GM12878 (cell line): ENCODE measurements around the gene ANKRD65. TPM values are rescaled to one million over a fixed set of nuclear protein-coding genes. Genes with fewer than 3 reads are reported as not detected.
A peak's percentile ranks its signal among the peaks of the same experiment; 100 is the strongest.

ENCODE experiments used
- BCL3 ChIP-seq: IDR thresholded peaks from 2 replicates; pipeline ENCODE4 v1.6.1; 2011; ENCODE audit warnings: borderline replicate concordance, low read depth, mild to moderate bottlenecking, moderate library complexity, low read length; ENCODE audit not compliant: insufficient read depth, poor library complexity, severe bottlenecking
- CBX3 ChIP-seq: fragments of 200-600 bp; sonication (generic); IDR thresholded peaks from 2 replicates; pipeline ENCODE4 v1.6.1; 2016; ENCODE audit warnings: low read depth, borderline replicate concordance
- CBX5 ChIP-seq: sonication (generic); IDR thresholded peaks from 2 replicates; pipeline ENCODE4 v1.6.1; 2016; ENCODE audit warnings: low read depth, moderate library complexity, mild to moderate bottlenecking, inconsistent platforms
- CHD2 ChIP-seq: IDR thresholded peaks from 2 replicates; pipeline ENCODE4 v1.6.1; 2011; ENCODE audit warnings: low read depth, low read length, improper control_type of control experiment, borderline replicate concordance
- EED ChIP-seq: sonication (generic); IDR thresholded peaks from 2 replicates; pipeline ENCODE4 v1.6.1; 2016; ENCODE audit warnings: antibody characterized with exemption, low read depth
- EGR1 ChIP-seq, 2 experiments: IDR thresholded peaks; 1 replicate in 1 of 2; 2 replicates in 1 of 2; pipeline ENCODE4 v1.6.1; 2011 to 2012; ENCODE audit warnings: low read depth in 2 of 2, low read length in 2 of 2, borderline replicate concordance in 1 of 2, mild to moderate bottlenecking in 1 of 2, moderate library complexity in 1 of 2
- ESRRA ChIP-seq: IDR thresholded peaks from 2 replicates; pipeline ENCODE4 v1.6.1; 2012; ENCODE audit warnings: mild to moderate bottlenecking, low read length, improper control_type of control experiment
- EZH2 ChIP-seq: IDR thresholded peaks from 2 replicates; pipeline ENCODE4 v1.6.1; 2012; ENCODE audit warnings: low read depth, mild to moderate bottlenecking, control low read depth, inconsistent platforms, low read length, borderline replicate concordance; ENCODE audit not compliant: control insufficient read depth
- HDAC6 ChIP-seq: fragments of 200-600 bp; sonication (generic); IDR thresholded peaks from one replicate; pipeline ENCODE4 v1.8.0; 2017; ENCODE audit warnings: antibody characterized with exemption; ENCODE audit not compliant: unreplicated experiment
- IRF4 ChIP-seq: IDR thresholded peaks from 2 replicates; pipeline ENCODE4 v1.6.1; 2011; ENCODE audit warnings: low read depth, low read length
- NBN ChIP-seq: fragments of 450-650 bp; IDR thresholded peaks from 2 replicates; pipeline ENCODE4 v1.6.1; 2016
- POLR2AphosphoS5 ChIP-seq: IDR thresholded peaks from 2 replicates; pipeline ENCODE4 v1.6.1; 2011; ENCODE audit warnings: mild to moderate bottlenecking, low read length, inconsistent platforms
- RBBP5 ChIP-seq: fragments of 200-600 bp; sonication (generic); conservative IDR thresholded peaks from 2 replicates; pipeline ENCODE4 v1.6.1; 2016
- RELA ChIP-seq: fragments of 450-650 bp; IDR thresholded peaks from 2 replicates; pipeline ENCODE4 v1.8.0; 2014; ENCODE audit warnings: borderline replicate concordance; ENCODE audit not compliant: partially characterized antibody
- RUNX3 ChIP-seq: IDR thresholded peaks from 2 replicates; pipeline ENCODE4 v1.6.1; 2012; ENCODE audit warnings: low read length, inconsistent platforms
- SMC3 ChIP-seq: IDR thresholded peaks from 2 replicates; pipeline ENCODE4 v1.6.1; 2011; ENCODE audit warnings: low read length, improper control_type of control experiment, borderline replicate concordance
- SP1 ChIP-seq: IDR thresholded peaks from one replicate; pipeline ENCODE4 v1.6.1; 2011; ENCODE audit warnings: low read depth, low read length
- TAF1 ChIP-seq: IDR thresholded peaks from 2 replicates; pipeline ENCODE4 v1.6.1; 2011; ENCODE audit warnings: mild to moderate bottlenecking, low read depth, low read length, borderline replicate concordance
- ZZZ3 ChIP-seq: IDR thresholded peaks from 2 replicates; pipeline ENCODE4 v1.6.1; 2011; ENCODE audit warnings: low read depth; ENCODE audit not compliant: control insufficient read depth, insufficient read length
- polyA plus RNA-seq, 11 experiments: library from polyadenylated mRNA; depleted of rRNA in 4 of 11; unstranded in 6 of 11; stranded (reverse) in 5 of 11; fragments of >200 nt; fragmentation: Nextera tagmentation in 4 of 11; fragmentation: Illumina TruSeq in 1 of 11; extraction: Ambion mirVana in 4 of 11; extraction: Trizol in 1 of 11; gene quantifications; 1 replicate in 1 of 11; 2 replicates in 10 of 11; pipeline versions ENCODE4 v1.2.1 to v1.2.3, GENCODE V29; 2011 to 2016; ENCODE audit warnings: inconsistent platforms in 2 of 11, missing spikeins in 2 of 11, low read depth in 1 of 11
- total RNA-seq, 4 experiments: library from RNA; depleted of rRNA in 3 of 4; stranded (reverse); fragments of >200 nt in 3 of 4; fragmentation: Illumina TruSeq in 1 of 4; extraction: Trizol in 1 of 4; gene quantifications; 2 replicates each; pipeline versions ENCODE4 v1.2.1 to v1.2.3, GENCODE V29; 2013 to 2021
- TF ChIP-seq, protein P1 (sequence below): IDR thresholded peaks from 2 replicates; pipeline ENCODE4 v1.6.1; 2012; ENCODE audit warnings: improper control_type of control experiment, low read depth, low read length; ENCODE audit not compliant: insufficient replicate concordance
- TF ChIP-seq, protein P2 (sequence below): IDR thresholded peaks from 2 replicates; pipeline ENCODE4 v1.6.1; 2011; ENCODE audit warnings: mild to moderate bottlenecking, low read depth, low read length, moderate library complexity; ENCODE audit not compliant: insufficient replicate concordance

Gene ANKRD65
- total and polyA plus RNA-seq, 10 of the 15 experiments (the other 5 are each of a cell fraction or from before 2014, with no cell fraction given), result 0.05 to 2.8 (median 0.37) TPM

DNA sequence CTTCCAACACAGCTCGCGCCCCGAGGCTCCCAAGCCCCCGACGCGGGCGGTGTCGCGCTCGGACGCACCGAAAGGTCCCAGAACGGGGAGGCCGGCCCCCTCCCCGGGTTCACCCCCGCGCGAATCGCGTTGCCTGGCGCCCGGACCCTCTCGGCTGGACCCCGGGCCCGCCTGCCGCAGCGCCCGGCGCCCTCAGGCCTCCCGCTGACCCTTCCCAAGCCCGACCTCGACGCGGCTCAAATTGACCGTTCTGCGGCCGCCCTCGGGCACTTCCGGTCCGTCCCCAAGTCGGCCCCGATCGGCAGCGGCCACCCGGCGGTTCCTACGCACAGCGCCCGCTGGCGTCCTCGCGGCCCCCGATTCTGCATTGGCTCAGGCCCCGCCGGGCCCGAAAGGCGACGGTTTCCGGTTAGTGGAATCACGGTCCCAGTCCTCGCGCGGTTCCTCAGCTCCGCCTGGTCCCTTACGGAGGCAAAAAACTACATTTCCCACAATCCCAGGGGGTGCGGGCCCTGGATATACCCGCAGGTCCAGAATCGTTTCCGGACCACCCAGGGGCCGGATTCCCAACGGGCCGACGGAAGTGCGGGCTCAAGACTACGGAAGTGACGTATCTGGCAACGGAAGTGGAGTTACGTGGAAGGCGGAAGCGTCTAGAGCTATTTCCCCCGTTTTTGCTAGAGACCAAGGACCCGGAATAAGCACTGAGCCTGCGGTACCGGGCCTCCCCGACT lies 46.0 kb downstream of the ANKRD65 start, which contains the start of gene AURKAIP1 (continued):
- TF ChIP-seq TAF1 (peak; percentile 72), POLR2AphosphoS5 (peak; percentile 84), EZH2 (no peak), SP1 (peak; percentile 88), ESRRA (no peak; the same call in 1 of the 2 replicates), RELA (peak; percentile 94), CBX5 (peak; percentile 98), EED (no peak), NBN (peak; percentile 94), CBX3 (no peak), IRF4 (no peak), HDAC6 (peak; percentile 20), EGR1 (IDR thresholded peaks at IDR 0.05; ENCODE audit: borderline replicate concordance in 1 of 2, low read depth in 2 of 2, low read length in 2 of 2) (peak; percentile 82 to 97), ZZZ3 (no peak), BCL3 (no peak), RUNX3 (peak; percentile 83), RBBP5 (peak; percentile 90; the same call in 1 of the 2 replicates), CHD2 (peak; percentile 99), SMC3 (no peak)
- TF ChIP-seq, protein P1, sequence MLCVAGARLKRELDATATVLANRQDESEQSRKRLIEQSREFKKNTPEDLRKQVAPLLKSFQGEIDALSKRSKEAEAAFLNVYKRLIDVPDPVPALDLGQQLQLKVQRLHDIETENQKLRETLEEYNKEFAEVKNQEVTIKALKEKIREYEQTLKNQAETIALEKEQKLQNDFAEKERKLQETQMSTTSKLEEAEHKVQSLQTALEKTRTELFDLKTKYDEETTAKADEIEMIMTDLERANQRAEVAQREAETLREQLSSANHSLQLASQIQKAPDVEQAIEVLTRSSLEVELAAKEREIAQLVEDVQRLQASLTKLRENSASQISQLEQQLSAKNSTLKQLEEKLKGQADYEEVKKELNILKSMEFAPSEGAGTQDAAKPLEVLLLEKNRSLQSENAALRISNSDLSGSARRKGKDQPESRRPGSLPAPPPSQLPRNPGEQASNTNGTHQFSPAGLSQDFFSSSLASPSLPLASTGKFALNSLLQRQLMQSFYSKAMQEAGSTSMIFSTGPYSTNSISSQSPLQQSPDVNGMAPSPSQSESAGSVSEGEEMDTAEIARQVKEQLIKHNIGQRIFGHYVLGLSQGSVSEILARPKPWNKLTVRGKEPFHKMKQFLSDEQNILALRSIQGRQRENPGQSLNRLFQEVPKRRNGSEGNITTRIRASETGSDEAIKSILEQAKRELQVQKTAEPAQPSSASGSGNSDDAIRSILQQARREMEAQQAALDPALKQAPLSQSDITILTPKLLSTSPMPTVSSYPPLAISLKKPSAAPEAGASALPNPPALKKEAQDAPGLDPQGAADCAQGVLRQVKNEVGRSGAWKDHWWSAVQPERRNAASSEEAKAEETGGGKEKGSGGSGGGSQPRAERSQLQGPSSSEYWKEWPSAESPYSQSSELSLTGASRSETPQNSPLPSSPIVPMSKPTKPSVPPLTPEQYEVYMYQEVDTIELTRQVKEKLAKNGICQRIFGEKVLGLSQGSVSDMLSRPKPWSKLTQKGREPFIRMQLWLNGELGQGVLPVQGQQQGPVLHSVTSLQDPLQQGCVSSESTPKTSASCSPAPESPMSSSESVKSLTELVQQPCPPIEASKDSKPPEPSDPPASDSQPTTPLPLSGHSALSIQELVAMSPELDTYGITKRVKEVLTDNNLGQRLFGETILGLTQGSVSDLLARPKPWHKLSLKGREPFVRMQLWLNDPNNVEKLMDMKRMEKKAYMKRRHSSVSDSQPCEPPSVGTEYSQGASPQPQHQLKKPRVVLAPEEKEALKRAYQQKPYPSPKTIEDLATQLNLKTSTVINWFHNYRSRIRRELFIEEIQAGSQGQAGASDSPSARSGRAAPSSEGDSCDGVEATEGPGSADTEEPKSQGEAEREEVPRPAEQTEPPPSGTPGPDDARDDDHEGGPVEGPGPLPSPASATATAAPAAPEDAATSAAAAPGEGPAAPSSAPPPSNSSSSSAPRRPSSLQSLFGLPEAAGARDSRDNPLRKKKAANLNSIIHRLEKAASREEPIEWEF, result no peak
- TF ChIP-seq, protein P2, sequence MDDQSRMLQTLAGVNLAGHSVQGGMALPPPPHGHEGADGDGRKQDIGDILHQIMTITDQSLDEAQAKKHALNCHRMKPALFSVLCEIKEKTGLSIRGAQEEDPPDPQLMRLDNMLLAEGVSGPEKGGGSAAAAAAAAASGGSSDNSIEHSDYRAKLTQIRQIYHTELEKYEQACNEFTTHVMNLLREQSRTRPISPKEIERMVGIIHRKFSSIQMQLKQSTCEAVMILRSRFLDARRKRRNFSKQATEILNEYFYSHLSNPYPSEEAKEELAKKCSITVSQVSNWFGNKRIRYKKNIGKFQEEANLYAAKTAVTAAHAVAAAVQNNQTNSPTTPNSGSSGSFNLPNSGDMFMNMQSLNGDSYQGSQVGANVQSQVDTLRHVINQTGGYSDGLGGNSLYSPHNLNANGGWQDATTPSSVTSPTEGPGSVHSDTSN, result no peak
